BLaER1 (cell line): Measurements from ENCODE around the gene DIPK1B.
A peak's percentile ranks its signal among the peaks of the same experiment; 100 is the strongest.

Experiments used
- H3K27ac ChIP-seq: shearing (Covaris generic); formaldehyde crosslinking; 2 replicates; pipeline ENCODE4 v1.8.1; 2022
- H3K27me3 ChIP-seq: shearing (Covaris generic); formaldehyde crosslinking; 2 replicates; pipeline ENCODE4 v1.8.1; 2022
- H3K36me3 ChIP-seq: shearing (Covaris generic); formaldehyde crosslinking; 2 replicates; pipeline ENCODE4 v1.8.1; 2022
- H3K4me1 ChIP-seq: shearing (Covaris generic); formaldehyde crosslinking; 2 replicates; pipeline ENCODE4 v1.8.1; 2022
- H3K4me2 ChIP-seq: shearing (Covaris generic); formaldehyde crosslinking; 2 replicates; pipeline ENCODE4 v1.8.1; 2022
- H3K4me3 ChIP-seq: shearing (Covaris generic); formaldehyde crosslinking; 2 replicates; pipeline ENCODE4 v1.8.1; 2022
- H3K9ac ChIP-seq: shearing (Covaris generic); formaldehyde crosslinking; 2 replicates; pipeline ENCODE4 v1.8.1; 2022
- H3K9me3 ChIP-seq: shearing (Covaris generic); formaldehyde crosslinking; 2 replicates; pipeline ENCODE4 v1.8.1; 2022
- H4K20me1 ChIP-seq: shearing (Covaris generic); formaldehyde crosslinking; 2 replicates; pipeline ENCODE4 v1.8.1; 2022
- Cebpa-rat ChIP-seq: shearing (Covaris generic); IDR thresholded peaks from 2 replicates; pipeline ENCODE4 v1.8.1; 2022

The DIPK1B gene

GRCh38 chr9:136714893-136715274, 2.5 kb downstream of the DIPK1B start:
- Histone ChIP-seq H3K4me3 (peak overlapping the region; percentile 94), H3K4me2 (peak overlapping the region; percentile 97), H3K9me3 (no peaks in the 10 kb centered on the region), H3K27me3 (no peaks in the 10 kb centered on the region), H4K20me1 (peaks cover 67% of the 10 kb centered on the region), H3K36me3 (peaks cover 28% of the 10 kb centered on the region), H3K4me1 (peaks cover 86% of the 10 kb centered on the region), H3K27ac (peak overlapping the region; percentile 92), H3K9ac (peak overlapping the region; percentile 93)
- TF ChIP-seq Cebpa-rat, result no peak

DNA sequence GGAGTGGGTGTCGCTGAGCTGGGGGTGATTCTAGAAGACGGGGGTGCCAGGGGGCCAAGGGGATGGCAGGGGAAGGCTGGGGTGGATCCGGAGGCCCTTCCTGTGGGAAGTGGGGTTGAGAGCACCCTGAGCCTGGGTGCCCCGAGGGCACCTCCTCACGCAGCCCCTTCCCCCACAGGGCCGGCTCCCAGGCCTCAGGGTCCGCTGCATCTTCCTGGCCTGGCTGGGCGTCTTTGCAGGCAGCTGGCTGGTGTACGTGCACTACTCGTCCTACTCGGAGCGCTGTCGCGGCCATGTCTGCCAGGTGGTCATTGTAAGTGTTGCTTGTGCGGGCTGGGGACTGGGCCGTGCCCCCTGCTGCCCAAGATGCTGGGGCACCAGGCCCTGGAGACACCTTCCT, 5.0 kb downstream of the DIPK1B start:
- Histone ChIP-seq H3K27ac (no peak overlapping the region), H3K4me3 (no peak overlapping the region), H3K36me3 (peaks cover 52% of the 10 kb centered on the region), H3K4me1 (peaks cover 90% of the 10 kb centered on the region), H3K27me3 (no peaks in the 10 kb centered on the region), H3K4me2 (peak overlapping the region; percentile 86), H3K9me3 (no peaks in the 10 kb centered on the region), H4K20me1 (peaks cover 92% of the 10 kb centered on the region), H3K9ac (peak overlapping the region; percentile 50; the same call in 1 of the 2 replicates)
- no peak for TF ChIP-seq Cebpa-rat

- TF ChIP-seq Cebpa-rat, result no peak
- H4K20me1 ChIP-seq, result peaks cover 100% of the 10 kb centered on the region
- 0 out of 2 replicates have a peak overlapping the region, but pooled peaks have one; percentile 38 for H3K9ac ChIP-seq
- peaks cover 64% of the 10 kb centered on the region for H3K36me3 ChIP-seq
- no peak overlapping the region for H3K4me3 ChIP-seq
- peaks cover 98% of the 10 kb centered on the region for H3K4me1 ChIP-seq
- no peaks in the 10 kb centered on the region for H3K27me3 ChIP-seq
- H3K27ac ChIP-seq, result peak overlapping the region; percentile 73
- peak overlapping the region; percentile 86 for H3K4me2 ChIP-seq
- H3K9me3 ChIP-seq, result no peaks in the 10 kb centered on the region
Measured at GRCh38 chr9:136718345-136719194, 6.2 kb downstream of the DIPK1B start.

DNA sequence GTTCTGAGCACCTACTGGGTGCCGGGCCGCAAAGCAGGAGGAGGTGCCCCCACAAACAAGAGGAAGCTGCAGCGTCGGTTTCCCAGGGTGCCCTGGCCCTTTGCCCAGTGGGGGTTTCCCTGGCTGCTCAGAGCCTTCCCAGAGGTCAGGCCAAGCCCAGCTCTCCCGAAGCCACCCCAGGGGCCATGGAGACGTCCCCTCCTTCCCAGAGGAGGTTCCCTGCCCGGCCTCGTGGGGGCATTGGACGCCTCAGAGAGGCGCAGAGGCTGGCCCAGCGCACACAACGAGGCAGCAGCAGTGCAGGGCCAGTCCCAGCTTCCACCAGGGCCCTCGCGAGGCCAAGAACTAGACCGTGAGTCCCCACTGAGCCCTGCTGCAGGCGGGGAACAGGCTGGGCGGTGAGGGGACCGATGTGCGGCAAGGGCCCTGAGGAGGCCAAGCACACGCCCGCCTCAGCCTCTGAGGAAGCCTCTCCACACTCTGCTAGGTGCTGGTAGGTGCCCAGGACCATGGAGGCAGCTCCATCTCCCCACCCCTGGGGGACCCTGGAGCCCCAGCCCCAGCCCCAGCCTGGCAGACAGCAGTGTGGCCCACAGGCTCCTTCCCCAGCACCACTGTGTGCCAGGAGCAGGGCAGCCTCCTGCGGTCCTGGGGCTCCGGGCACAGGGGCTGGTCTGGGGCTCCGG, 7.0 kb downstream of the DIPK1B start:
- Histone ChIP-seq H3K9me3 (no peaks in the 10 kb centered on the region), H3K36me3 (peaks cover 72% of the 10 kb centered on the region), H3K9ac (peak overlapping the region; percentile 53), H3K4me3 (no peak overlapping the region), H3K27me3 (no peaks in the 10 kb centered on the region), H3K27ac (peak overlapping the region; percentile 73), H3K4me2 (peak overlapping the region; percentile 86), H4K20me1 (peaks cover 100% of the 10 kb centered on the region), H3K4me1 (peaks cover 98% of the 10 kb centered on the region)
- TF ChIP-seq Cebpa-rat, result no peak

- no peaks in the 10 kb centered on the region for H3K27me3 ChIP-seq
- peaks cover 98% of the 10 kb centered on the region for H3K4me1 ChIP-seq
- no peaks in the 10 kb centered on the region for H3K9me3 ChIP-seq
- no peak overlapping the region for H3K4me3 ChIP-seq
- no peak for TF ChIP-seq Cebpa-rat
- H4K20me1 ChIP-seq, result peaks cover 100% of the 10 kb centered on the region
- no peak overlapping the region for H3K9ac ChIP-seq
- H3K36me3 ChIP-seq, result peaks cover 76% of the 10 kb centered on the region
- peak overlapping the region; percentile 86; the same call in 1 of the 2 replicates for H3K4me2 ChIP-seq
- H3K27ac ChIP-seq, result peak overlapping the region; percentile 73
Measured at GRCh38 chr9:136720251-136720897, 8.0 kb downstream of the DIPK1B start.

- Histone ChIP-seq H3K4me1 (peaks cover 98% of the 10 kb centered on the region), H3K4me3 (no peak overlapping the region), H3K27ac (peak overlapping the region; percentile 57), H3K27me3 (no peaks in the 10 kb centered on the region), H4K20me1 (peaks cover 100% of the 10 kb centered on the region), H3K9ac (no peak overlapping the region), H3K9me3 (no peaks in the 10 kb centered on the region), H3K4me2 (peak overlapping the region; percentile 86; the same call in 1 of the 2 replicates), H3K36me3 (peaks cover 76% of the 10 kb centered on the region)
- TF ChIP-seq Cebpa-rat, result no peak
Measured at GRCh38 chr9:136720898-136721338, 8.5 kb downstream of the DIPK1B start.

- no peak for TF ChIP-seq Cebpa-rat
- H4K20me1 ChIP-seq, result peaks cover 100% of the 10 kb centered on the region
- H3K4me1 ChIP-seq, result peaks cover 98% of the 10 kb centered on the region
- H3K4me3 ChIP-seq, result no peak overlapping the region
- H3K27me3 ChIP-seq, result no peaks in the 10 kb centered on the region
- peaks cover 76% of the 10 kb centered on the region for H3K36me3 ChIP-seq
- H3K27ac ChIP-seq, result no peak overlapping the region
- no peaks in the 10 kb centered on the region for H3K9me3 ChIP-seq
- H3K4me2 ChIP-seq, result peak overlapping the region; percentile 86; the same call in 1 of the 2 replicates
- no peak overlapping the region for H3K9ac ChIP-seq
Measured at GRCh38 chr9:136721339-136722092, 9.1 kb downstream of the DIPK1B start.

- Histone ChIP-seq H3K4me3 (no peak overlapping the region), H3K9me3 (no peaks in the 10 kb centered on the region), H3K9ac (no peak overlapping the region), H3K36me3 (peaks cover 78% of the 10 kb centered on the region), H3K27me3 (no peaks in the 10 kb centered on the region), H4K20me1 (peaks cover 100% of the 10 kb centered on the region), H3K27ac (no peak overlapping the region), H3K4me1 (peaks cover 90% of the 10 kb centered on the region), H3K4me2 (no peak overlapping the region)
- TF ChIP-seq Cebpa-rat, result no peak
Measured at GRCh38 chr9:136722093-136722968, 10.0 kb downstream of the DIPK1B start.
